A549 (cell line): ENCODE results near the gene GOLM1. TPM values are rescaled to one million over a fixed set of nuclear protein-coding genes. Genes with fewer than 3 reads are reported as not detected.

ENCODE experiments used
- ATAC-seq, 2 experiments: fragments of 200-7000 bp in 1 of 2; fragments of >200 bp in 1 of 2; cut with Nextera tagmentation in 1 of 2; cut with Tn5 transposase in 1 of 2; 3 replicates each; pipeline versions ENCODE4 v1.8.0 to v1.9.1; 2018 to 2020; ENCODE audit warnings: mild to moderate bottlenecking in 1 of 2, moderate library complexity in 1 of 2
- CTCF ChIA-PET: fragments of 300-600 bp; sonication (Branson Sonifier 250); formaldehyde crosslinking; extraction: SDS; loops from one replicate; lab custom pipeline; 2021; ENCODE audit warnings: antibody characterized with exemption, inconsistent platforms; lab: Yijun Ruan, JAX
- POLR2A ChIA-PET: fragments of 350-600 bp; formaldehyde crosslinking; extraction: SDS; loops from one replicate; lab custom pipeline; 2021; ENCODE audit warnings: antibody characterized with exemption, inconsistent platforms; lab: Yijun Ruan, JAX
- DNase-seq, 2 experiments: peaks; one replicate each; pipeline versions ENCODE4 v3.0.0 to v3.0.0-alpha.2; 2011 to 2016; ENCODE audit warnings: low read depth in 1 of 2, low spot score in 1 of 2
- FAIRE-seq: peaks from 2 replicates; lab custom pipeline; 2011; peaks lifted over from hg19 to GRCh38; lab: Jason Lieb, UNC
- H3K27ac ChIP-seq, 2 experiments: fragments of >200 bp; sonication (Bioruptor Twin); formaldehyde crosslinking; 3 replicates each; pipeline ENCODE4 v1.5.1; 2016 to 2017
- H3K4me1 ChIP-seq: fragments of >200 bp; sonication (Bioruptor Twin); formaldehyde crosslinking; 3 replicates; pipeline ENCODE4 v1.6.1; 2016
- H3K4me2 ChIP-seq: fragments of >200 bp; sonication (Bioruptor Twin); formaldehyde crosslinking; 3 replicates; pipeline ENCODE4 v1.6.1; 2016
- H3K4me3 ChIP-seq: fragments of >200 bp; sonication (Bioruptor Twin); formaldehyde crosslinking; 3 replicates; pipeline ENCODE4 v1.5.1; 2016
- H3K9me3 ChIP-seq: fragments of >200 bp; sonication (Bioruptor Twin); formaldehyde crosslinking; 3 replicates; pipeline ENCODE4 v1.6.1; 2016
- BCL3 ChIP-seq: fragments of >200 bp; sonication (Bioruptor Twin); formaldehyde crosslinking; IDR thresholded peaks from 3 replicates; pipeline ENCODE4 v1.6.1; 2016
- CBX8 ChIP-seq: fragments of 200-600 bp; sonication (generic); IDR thresholded peaks from 2 replicates; pipeline ENCODE4 v1.6.1; 2016
- CEBPB ChIP-seq, 2 experiments: fragments of >200 bp in 1 of 2; sonication (Bioruptor Twin) in 1 of 2; formaldehyde crosslinking in 1 of 2; IDR thresholded peaks; 2 replicates each; pipeline ENCODE4 v1.6.1; 2012 to 2016
- CHD2 ChIP-seq: fragments of 150-350 bp; IDR thresholded peaks from 2 replicates; pipeline ENCODE4 v1.6.1; 2014; ENCODE audit warnings: low read length; ENCODE audit not compliant: partially characterized antibody
- CHD4 ChIP-seq: fragments of 200-600 bp; sonication (generic); IDR thresholded peaks from 2 replicates; pipeline ENCODE4 v1.6.1; 2016; ENCODE audit warnings: antibody characterized with exemption, mild to moderate bottlenecking, borderline replicate concordance
- CTCF ChIP-seq: fragments of >200 bp; sonication (Bioruptor Twin); formaldehyde crosslinking; IDR thresholded peaks from 3 replicates; pipeline ENCODE4 v1.5.1; 2016
- EHMT2 ChIP-seq: fragments of 200-600 bp; sonication (generic); IDR thresholded peaks from 2 replicates; pipeline ENCODE4 v1.6.1; 2016; ENCODE audit warnings: antibody characterized with exemption, low read depth, mild to moderate bottlenecking, moderate library complexity
- ELK1 ChIP-seq: fragments of 150-350 bp; IDR thresholded peaks from 2 replicates; pipeline ENCODE4 v1.6.1; 2014; ENCODE audit warnings: low read depth, mild to moderate bottlenecking, low read length
- EP300 ChIP-seq, 2 experiments: fragments of >200 bp; sonication (Bioruptor Twin); formaldehyde crosslinking; IDR thresholded peaks; 2 replicates in 1 of 2; 3 replicates in 1 of 2; pipeline ENCODE4 v1.6.1; 2016 to 2017
- ESRRA ChIP-seq: fragments of 150-350 bp; IDR thresholded peaks from 2 replicates; pipeline ENCODE4 v1.6.1; 2014; ENCODE audit warnings: mild to moderate bottlenecking, low read length, borderline replicate concordance
- FOXS1 ChIP-seq: fragments of 250-450 bp; sonication (Bioruptor Pico); IDR thresholded peaks from 2 replicates; pipeline ENCODE4 v1.5.0; 2020; ENCODE audit warnings: mild to moderate bottlenecking, moderate library complexity
- HES2 ChIP-seq: fragments of >200 bp; sonication (Bioruptor Twin); formaldehyde crosslinking; IDR thresholded peaks from 2 replicates; pipeline ENCODE4 v1.6.1; 2016
- HEYL ChIP-seq: fragments of 250-450 bp; sonication (Bioruptor Pico); IDR thresholded peaks from 2 replicates; pipeline ENCODE4 v1.8.0; 2021; ENCODE audit warnings: mild to moderate bottlenecking, moderate library complexity
- HOXB5 ChIP-seq: fragments of 250-450 bp; sonication (Bioruptor Pico); IDR thresholded peaks from 2 replicates; pipeline ENCODE4 v1.5.0; 2020; ENCODE audit warnings: mild to moderate bottlenecking, moderate library complexity
- JUNB ChIP-seq: fragments of >200 bp; sonication (Bioruptor Twin); formaldehyde crosslinking; IDR thresholded peaks from 2 replicates; pipeline ENCODE4 v1.6.1; 2016
- KDM5A ChIP-seq: fragments of 200-600 bp; sonication (generic); IDR thresholded peaks from 2 replicates; pipeline ENCODE4 v1.6.1; 2016; ENCODE audit warnings: antibody characterized with exemption, mild to moderate bottlenecking
- MYC ChIP-seq: IDR thresholded peaks from 2 replicates; pipeline ENCODE4 v1.6.1; 2012; ENCODE audit warnings: mild to moderate bottlenecking, inconsistent platforms, low read length, improper control_type of control experiment, borderline replicate concordance
- PBX3 ChIP-seq: IDR thresholded peaks from 2 replicates; pipeline ENCODE4 v1.6.1; 2012
- RAD21 ChIP-seq, 2 experiments: fragments of >200 bp in 1 of 2; sonication (Bioruptor Twin) in 1 of 2; formaldehyde crosslinking in 1 of 2; IDR thresholded peaks in 1 of 2; conservative IDR thresholded peaks in 1 of 2; 2 replicates in 1 of 2; 3 replicates in 1 of 2; pipeline ENCODE4 v1.6.1; 2012 to 2018; ENCODE audit warnings: inconsistent platforms in 1 of 2
- RCOR1 ChIP-seq: fragments of 150-350 bp; IDR thresholded peaks from 2 replicates; pipeline ENCODE4 v1.6.1; 2014; ENCODE audit warnings: antibody characterized with exemption, low read length, low read depth
- REST ChIP-seq: fragments of 200-600 bp; sonication (generic); IDR thresholded peaks from 2 replicates; pipeline ENCODE4 v1.6.1; 2016; ENCODE audit warnings: antibody characterized with exemption, mild to moderate bottlenecking, moderate library complexity
- SMC3 ChIP-seq: fragments of >200 bp; sonication (Bioruptor Twin); formaldehyde crosslinking; IDR thresholded peaks from 3 replicates; pipeline ENCODE4 v1.6.1; 2018; ENCODE audit warnings: inconsistent platforms
- SREBF2 ChIP-seq: fragments of 450-650 bp; IDR thresholded peaks from 2 replicates; pipeline ENCODE4 v1.6.1; 2014; ENCODE audit warnings: mild to moderate bottlenecking, moderate library complexity
- TFCP2L1 ChIP-seq: fragments of 250-450 bp; sonication (Bioruptor Pico); IDR thresholded peaks from 2 replicates; pipeline ENCODE4 v1.5.0; 2021; ENCODE audit warnings: mild to moderate bottlenecking
- USF2 ChIP-seq: fragments of 450-650 bp; IDR thresholded peaks from 2 replicates; pipeline ENCODE4 v1.6.1; 2014; ENCODE audit warnings: antibody characterized with exemption
- ZC3H11A ChIP-seq: fragments of 450-650 bp; IDR thresholded peaks from 2 replicates; pipeline ENCODE4 v1.6.1; 2014; ENCODE audit warnings: antibody characterized with exemption, mild to moderate bottlenecking
- ZFP36 ChIP-seq: fragments of 450-650 bp; IDR thresholded peaks from 2 replicates; pipeline ENCODE4 v1.6.1; 2014; ENCODE audit warnings: borderline replicate concordance; ENCODE audit not compliant: partially characterized antibody
- ZNF302 ChIP-seq: fragments of 250-450 bp; sonication (Bioruptor Pico); IDR thresholded peaks from 2 replicates; pipeline ENCODE4 v1.9.0; 2021; ENCODE audit warnings: inconsistent platforms, mild to moderate bottlenecking, moderate library complexity
- WGBS: methylation state at CpG from one replicate; pipeline ENCODE4 v1.1.6; 2017; ENCODE audit errors: missing lambda C conversion rate; 5-methylcytosine and 5-hydroxymethylcytosine counted together
- polyA plus RNA-seq, 4 experiments: library from polyadenylated mRNA; depleted of rRNA in 3 of 4; stranded (reverse); fragments of >200 nt; fragmentation: RNase III in 1 of 4; extraction: RNeasy Plus Mini Kit Qiagen cat#74134 plus additional on column Dnase treatment in 1 of 4; gene quantifications; 2 replicates in 3 of 4; 3 replicates in 1 of 4; pipeline ENCODE4 v1.2.3, GENCODE V29; 2011 to 2017

GOLM1 gene
- polyA plus RNA-seq, 2 of the 4 experiments (the other 2 are of a cell fraction), result 136 to 145 TPM

GRCh38 chr9:86112057-86112456 lies 12.7 kb upstream of the GOLM1 start:
- CTCF ChIA-PET, result interaction anchor here (1.4 to 3.0 kb wide), 3 partner anchors 9 to 127 kb away, joined by 4 to 8 read pairs (median 5); partner anchors contain the start of gene GOLM1
- no peak overlapping the region for H3K4me2 ChIP-seq
- H3K4me1 ChIP-seq, result peaks cover 2% of the 10 kb centered on the region
- FAIRE-seq (no peak), DNase-seq (no peak), ATAC-seq (no peak)
- no peaks in the 10 kb centered on the region for H3K9me3 ChIP-seq
- H3K4me3 ChIP-seq, result no peak overlapping the region
- 92% methylated on average over 5 of the region's 5 CpGs for WGBS
- no peak overlapping the region for H3K27ac ChIP-seq
- no peak for TF ChIP-seq ZFP36
- TF ChIP-seq CTCF, result no peak
- no peak for TF ChIP-seq RAD21 (conservative IDR thresholded peaks at IDR 0.05 in 1 of 2, IDR thresholded peaks at IDR 0.05 in 1 of 2)
- TF ChIP-seq SREBF2, result no peak
- TF ChIP-seq BCL3, result no peak
- no peak for TF ChIP-seq KDM5A
- TF ChIP-seq ZC3H11A, result no peak
- TF ChIP-seq ELK1, result no peak
- no peak for TF ChIP-seq MYC
- no peak for TF ChIP-seq EP300 (IDR thresholded peaks at IDR 0.05)
- TF ChIP-seq FOXS1 (CRISPR knock-in tag), result no peak
- no peak for TF ChIP-seq HOXB5 (CRISPR knock-in tag)
- TF ChIP-seq CBX8, result no peak
- no peak for TF ChIP-seq ESRRA
- TF ChIP-seq REST, result no peak
- no peak for TF ChIP-seq CHD4
- no peak for TF ChIP-seq PBX3
- POLR2A ChIA-PET, result no interaction called here

- no peak for TF ChIP-seq HES2
- TF ChIP-seq SMC3, result no peak
- TF ChIP-seq USF2, result no peak
- no peak for TF ChIP-seq TFCP2L1 (CRISPR knock-in tag)
- no peak for TF ChIP-seq MYC
- no peak for TF ChIP-seq ZNF302 (CRISPR knock-in tag)
- no peak for TF ChIP-seq EHMT2
- no peak for TF ChIP-seq CHD2
- no peak for TF ChIP-seq HEYL (CRISPR knock-in tag)
- TF ChIP-seq RCOR1, result no peak
- no peak for TF ChIP-seq SREBF2
- no peak for TF ChIP-seq JUNB
- no peak for TF ChIP-seq ZC3H11A
- TF ChIP-seq RAD21 (conservative IDR thresholded peaks at IDR 0.05 in 1 of 2, IDR thresholded peaks at IDR 0.05 in 1 of 2), result no peak
- TF ChIP-seq CEBPB (IDR thresholded peaks at IDR 0.05), result no peak
- Histone ChIP-seq H3K4me2 (no peak overlapping the region), H3K9me3 (no peaks in the 10 kb centered on the region), H3K4me3 (no peak overlapping the region), H3K27ac (no peak overlapping the region), H3K4me1 (peaks cover 24% of the 10 kb centered on the region)
- ATAC-seq (no peak), FAIRE-seq (no peak), DNase-seq (no peak)
- ChIA-PET POLR2A (no interaction called here), CTCF (no interaction called here)
- 95% methylated on average over 2 of the region's 3 CpGs for WGBS
These were observed 3.3 kb upstream of the GOLM1 start for GRCh38 chr9:86102626-86103025.
